Panc1 (cell line): ENCODE results near the gene TRAPPC10. TPM values are rescaled to one million over a fixed set of nuclear protein-coding genes. Genes with fewer than 3 reads are reported as not detected.

Experiments
- ATAC-seq: fragments of 200-7000 bp; cut with Tn5 transposase; 2 replicates; pipeline ENCODE4 v1.9.1; 2020; ENCODE audit warnings: mild to moderate bottlenecking, moderate library complexity
- BruUV-seq: library from RNA; stranded (reverse); fragments of 400-500 nt; replicated peaks from 2 replicates; lab custom pipeline; 2021; lab: Mats Ljungman, UMichigan
- CTCF ChIA-PET: fragments of 300-600 bp; sonication (Branson Sonifier 250); formaldehyde crosslinking; loops from one replicate; lab custom pipeline; 2022; ENCODE audit warnings: antibody characterized with exemption; lab: Charles Lee
- POLR2A ChIA-PET: fragments of 300-600 bp; sonication (Branson Sonifier 250); formaldehyde crosslinking; loops from one replicate; lab custom pipeline; 2022; ENCODE audit warnings: antibody characterized with exemption; lab: Charles Lee
- DNase-seq: peaks from one replicate; pipeline ENCODE4 v3.0.0-alpha.2; 2010; ENCODE audit warnings: low read depth, low spot score
- H3K27ac ChIP-seq: 2 replicates; pipeline ENCODE4 v1.5.1; 2011; ENCODE audit warnings: mild to moderate bottlenecking, low read length, inconsistent platforms
- H3K27me3 ChIP-seq: fragments of 200-500 bp; sonication (Bioruptor generic); 2 replicates; pipeline ENCODE4 v1.6.0; 2014; ENCODE audit warnings: low read length, inconsistent platforms; ENCODE audit not compliant: control insufficient read depth, insufficient read depth
- H3K36me3 ChIP-seq: fragments of 200-500 bp; sonication (Bioruptor generic); 2 replicates; pipeline ENCODE4 v1.5.1; 2014; ENCODE audit warnings: inconsistent platforms, mild to moderate bottlenecking, low read length, moderate library complexity; ENCODE audit not compliant: control insufficient read depth, insufficient read depth
- H3K4me1 ChIP-seq: 2 replicates; pipeline ENCODE4 v1.5.1; 2011; ENCODE audit warnings: inconsistent platforms, mild to moderate bottlenecking, low read length, moderate library complexity; ENCODE audit not compliant: control insufficient read depth, insufficient read depth
- H3K4me3 ChIP-seq, 2 experiments: 2 replicates each; pipeline ENCODE4 v1.5.1; 2011 to 2012; ENCODE audit warnings: low read depth in 2 of 2, low read length in 2 of 2, mild to moderate bottlenecking in 2 of 2, inconsistent platforms in 1 of 2, moderate library complexity in 1 of 2
- H3K9me3 ChIP-seq: fragments of 200-500 bp; sonication (Bioruptor generic); 2 replicates; pipeline ENCODE4 v1.5.1; 2014; ENCODE audit warnings: low read depth, mild to moderate bottlenecking, inconsistent platforms, low read length, moderate library complexity; ENCODE audit not compliant: control insufficient read depth, insufficient read depth
- CTCF ChIP-seq: fragments of 450-650 bp; IDR thresholded peaks from 2 replicates; pipeline ENCODE4 v1.5.1; 2017; ENCODE audit warnings: mild to moderate bottlenecking
- POLR2AphosphoS5 ChIP-seq: IDR thresholded peaks from 2 replicates; pipeline ENCODE4 v1.6.1; 2012; ENCODE audit warnings: mild to moderate bottlenecking, low read depth, low read length, moderate library complexity
- REST ChIP-seq, 2 experiments: IDR thresholded peaks; 2 replicates each; pipeline ENCODE4 v1.6.1; 2011 to 2012; ENCODE audit warnings: low read depth in 2 of 2, control low read depth in 1 of 2, low read length in 1 of 2, mild to moderate bottlenecking in 1 of 2, moderate library complexity in 1 of 2; ENCODE audit not compliant: insufficient read depth in 1 of 2
- SIN3A ChIP-seq: IDR thresholded peaks from 2 replicates; pipeline ENCODE4 v1.6.1; 2012; ENCODE audit warnings: low read depth, mild to moderate bottlenecking, low read length, moderate library complexity, borderline replicate concordance; ENCODE audit not compliant: insufficient read depth
- TCF7L2 ChIP-seq: IDR thresholded peaks from 2 replicates; pipeline ENCODE4 v1.6.1; 2011; ENCODE audit warnings: mild to moderate bottlenecking, low read depth, low read length, inconsistent platforms
- in situ Hi-C: cut with HindIII; loops from 2 replicates; pipeline ENCODE4 v1.10.0; 2016; ENCODE audit warnings: low sequenced_read_pairs, low pct_unique_long_range_greater_than_20kb
- intact Hi-C: fragments of 100-400 bp; cut with micrococcal nuclease; formaldehyde crosslinking; loops from one replicate; pipeline ENCODE4 v1.10.0; 2022; ENCODE audit not compliant: unreplicated experiment
- total RNA-seq: library from RNA; stranded (reverse); gene quantifications from one replicate; pipeline ENCODE4 v1.2.1, GENCODE V29; 2021; ENCODE audit not compliant: unreplicated experiment

Gene TRAPPC10
- total RNA-seq, 1 experiment from 2014 or later: 34.5 TPM

GRCh38 chr21:44076316-44076715 is 64.2 kb downstream of the TRAPPC10 start:
- TF ChIP-seq CTCF (no peak), POLR2AphosphoS5 (no peak), REST (IDR thresholded peaks at IDR 0.05; ENCODE audit: insufficient read depth in 1 of 2, low read depth in 2 of 2, low read length in 1 of 2) (no peak), TCF7L2 (no peak), SIN3A (no peak)
- no peaks in the 10 kb centered on the region for H3K4me1 ChIP-seq
- intact Hi-C loops: no loop called here
- no peak overlapping the region for H3K4me3 ChIP-seq
- POLR2A ChIA-PET: no interaction called here
- CTCF ChIA-PET: no interaction called here
- H3K9me3 ChIP-seq: no peaks in the 10 kb centered on the region
- no TSS peak for BruUV-seq
- H3K36me3 ChIP-seq: no peaks in the 10 kb centered on the region; the same call in 1 of the 2 replicates
- in situ Hi-C loops: no loop called here
- H3K27me3 ChIP-seq: no peaks in the 10 kb centered on the region
- DNase-seq (no peak), ATAC-seq (no peak)
- no peak overlapping the region for H3K27ac ChIP-seq

- H3K36me3 ChIP-seq: no peaks in the 10 kb centered on the region; the same call in none of the 2 replicates
These were observed 66.4 kb downstream of the TRAPPC10 start for GRCh38 chr21:44078411-44078981.

More at GRCh38 chr21:44078411-44078981, 66.4 kb downstream of the TRAPPC10 start:
- POLR2A ChIA-PET: no interaction called here
- intact Hi-C loops: no loop called here
- ATAC-seq (no peak), DNase-seq (no peak)
- no peak overlapping the region for H3K27ac ChIP-seq
- in situ Hi-C loops: no loop called here
- no peaks in the 10 kb centered on the region for H3K4me1 ChIP-seq
- no peaks in the 10 kb centered on the region for H3K27me3 ChIP-seq
- H3K9me3 ChIP-seq: no peaks in the 10 kb centered on the region
- H3K4me3 ChIP-seq: no peak overlapping the region
- CTCF ChIA-PET: no interaction called here
- no peak for TF ChIP-seq TCF7L2
- no peak for TF ChIP-seq SIN3A
- no peak for TF ChIP-seq POLR2AphosphoS5
- TF ChIP-seq CTCF: no peak
- TF ChIP-seq REST (IDR thresholded peaks at IDR 0.05; ENCODE audit: insufficient read depth in 1 of 2, low read depth in 2 of 2, low read length in 1 of 2): no peak
- BruUV-seq: no TSS peak
